ENCODE results near the gene CSMD2. TPM values are rescaled to one million over a fixed set of nuclear protein-coding genes. Genes with fewer than 3 reads are reported as not detected.

Gene CSMD2
- polyA plus RNA-seq, 1 experiment: 1.8 TPM

DNA sequence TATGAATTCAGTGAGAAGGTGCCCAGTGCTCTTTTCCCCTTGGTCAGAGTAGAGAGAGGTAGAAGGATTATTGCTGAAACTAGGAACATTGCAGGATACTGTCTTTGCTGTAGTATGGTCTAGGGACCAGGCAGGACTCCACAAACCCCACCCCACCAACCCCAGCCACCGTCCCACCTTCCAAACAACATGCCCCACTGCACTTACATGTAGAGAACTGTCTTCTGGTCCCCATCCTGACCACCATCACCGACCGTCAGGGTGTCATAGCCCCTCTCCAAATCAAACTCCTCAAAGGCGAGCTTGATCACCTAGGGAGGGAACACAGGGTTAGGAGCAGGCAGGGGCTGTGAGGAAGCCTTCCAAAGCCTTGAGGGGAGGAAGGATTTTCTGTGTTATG, 372.8 kb downstream of the CSMD2 start:
- ChIA-PET POLR2A (no interaction called here), CTCF (no interaction called here)
- TF ChIP-seq, protein P1, sequence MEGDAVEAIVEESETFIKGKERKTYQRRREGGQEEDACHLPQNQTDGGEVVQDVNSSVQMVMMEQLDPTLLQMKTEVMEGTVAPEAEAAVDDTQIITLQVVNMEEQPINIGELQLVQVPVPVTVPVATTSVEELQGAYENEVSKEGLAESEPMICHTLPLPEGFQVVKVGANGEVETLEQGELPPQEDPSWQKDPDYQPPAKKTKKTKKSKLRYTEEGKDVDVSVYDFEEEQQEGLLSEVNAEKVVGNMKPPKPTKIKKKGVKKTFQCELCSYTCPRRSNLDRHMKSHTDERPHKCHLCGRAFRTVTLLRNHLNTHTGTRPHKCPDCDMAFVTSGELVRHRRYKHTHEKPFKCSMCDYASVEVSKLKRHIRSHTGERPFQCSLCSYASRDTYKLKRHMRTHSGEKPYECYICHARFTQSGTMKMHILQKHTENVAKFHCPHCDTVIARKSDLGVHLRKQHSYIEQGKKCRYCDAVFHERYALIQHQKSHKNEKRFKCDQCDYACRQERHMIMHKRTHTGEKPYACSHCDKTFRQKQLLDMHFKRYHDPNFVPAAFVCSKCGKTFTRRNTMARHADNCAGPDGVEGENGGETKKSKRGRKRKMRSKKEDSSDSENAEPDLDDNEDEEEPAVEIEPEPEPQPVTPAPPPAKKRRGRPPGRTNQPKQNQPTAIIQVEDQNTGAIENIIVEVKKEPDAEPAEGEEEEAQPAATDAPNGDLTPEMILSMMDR (IDR thresholded peaks at IDR 0.05; ENCODE audit: insufficient read depth, low read depth, low read length): no peak
- DNase-seq (ENCODE audit: low read depth): no peak
- Histone ChIP-seq H3K27me3 (ENCODE audit: control insufficient read depth, insufficient read depth, low read length) (no peaks in the 10 kb centered on the region), H3K36me3 (ENCODE audit: control insufficient read depth, insufficient read depth, low read length) (no peaks in the 10 kb centered on the region), H3K4me3 (ENCODE audit: low read depth, low read length) (no peak overlapping the region)

DNA sequence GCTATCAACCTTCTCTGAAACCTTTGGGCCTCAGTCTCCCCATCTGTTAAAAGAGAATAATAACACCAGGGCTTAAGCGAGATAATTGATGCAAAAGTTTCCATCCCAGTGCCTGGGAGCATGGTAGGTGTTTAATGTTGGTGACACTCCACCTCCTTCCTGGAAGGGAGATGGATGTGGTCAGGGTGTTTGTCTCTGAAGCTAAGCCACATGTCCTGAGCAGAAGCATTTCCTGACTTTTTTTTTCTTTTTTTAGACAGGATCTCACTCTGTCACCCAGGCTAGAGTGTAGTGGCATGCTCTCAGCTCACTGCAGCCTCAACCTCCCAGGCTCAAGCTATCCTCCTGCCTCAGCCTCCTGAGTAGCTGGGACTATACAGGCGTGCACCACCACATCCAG, 373.8 kb downstream of the CSMD2 start:
- POLR2A ChIA-PET: no interaction called here
- no peak for DNase-seq (ENCODE audit: low read depth)
- TF ChIP-seq, protein P1 (IDR thresholded peaks at IDR 0.05; ENCODE audit: insufficient read depth, low read depth, low read length): no peak
- Histone ChIP-seq H3K27me3 (ENCODE audit: control insufficient read depth, insufficient read depth, low read length) (no peaks in the 10 kb centered on the region), H3K36me3 (ENCODE audit: control insufficient read depth, insufficient read depth, low read length) (no peaks in the 10 kb centered on the region), H3K4me3 (ENCODE audit: low read depth, low read length) (no peak overlapping the region)
- CTCF ChIA-PET: no interaction called here

DNA sequence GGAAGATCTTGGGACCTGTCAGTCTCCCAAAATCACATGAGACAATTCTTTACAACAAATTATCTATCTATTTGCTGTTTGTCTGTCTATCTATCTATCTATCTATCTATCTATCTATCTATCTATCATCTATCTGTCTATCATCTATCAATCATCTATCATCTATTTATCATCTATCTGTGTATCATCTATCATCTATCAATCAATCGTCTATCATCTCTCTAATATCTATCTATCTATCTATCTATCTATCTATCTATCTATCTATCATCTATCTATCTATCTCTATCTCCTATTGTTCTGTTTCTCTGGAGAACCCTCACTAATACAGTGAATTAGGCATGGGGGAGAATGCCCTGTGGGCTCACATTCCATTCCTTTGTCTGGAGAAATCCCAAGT, 374.5 kb downstream of the CSMD2 start:
- Histone ChIP-seq H3K4me3 (ENCODE audit: low read depth, low read length) (no peak overlapping the region), H3K36me3 (ENCODE audit: control insufficient read depth, insufficient read depth, low read length) (no peaks in the 10 kb centered on the region), H3K27me3 (ENCODE audit: control insufficient read depth, insufficient read depth, low read length) (no peaks in the 10 kb centered on the region)
- TF ChIP-seq, protein P1 (IDR thresholded peaks at IDR 0.05; ENCODE audit: insufficient read depth, low read depth, low read length): no peak
- ChIA-PET CTCF (no interaction called here), POLR2A (no interaction called here)
- no peak for DNase-seq (ENCODE audit: low read depth)

DNA sequence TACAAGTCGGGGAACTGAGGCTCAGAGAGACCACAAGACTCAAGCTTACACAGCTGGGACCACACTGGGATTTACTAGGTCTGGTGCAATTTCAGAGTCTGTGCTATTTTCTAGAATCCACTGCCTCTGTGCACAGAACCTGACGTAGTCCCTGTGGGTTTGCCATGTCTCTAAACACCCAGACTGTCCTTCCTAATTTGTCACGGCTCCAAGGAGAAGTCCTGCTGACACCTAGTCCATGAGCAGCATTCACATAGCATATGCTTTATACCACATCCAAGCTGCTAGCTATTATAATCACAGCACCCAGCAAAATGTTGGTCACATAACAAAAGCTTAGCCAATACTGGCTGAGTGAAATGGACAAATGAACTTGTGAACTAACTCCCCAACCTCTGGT, 380.2 kb downstream of the CSMD2 start:
- Histone ChIP-seq H3K27me3 (ENCODE audit: control insufficient read depth, insufficient read depth, low read length) (no peaks in the 10 kb centered on the region), H3K36me3 (ENCODE audit: control insufficient read depth, insufficient read depth, low read length) (no peaks in the 10 kb centered on the region), H3K4me3 (ENCODE audit: low read depth, low read length) (no peak overlapping the region)
- TF ChIP-seq, protein P1 (IDR thresholded peaks at IDR 0.05; ENCODE audit: insufficient read depth, low read depth, low read length): no peak
- ChIA-PET POLR2A (no interaction called here), CTCF (interaction anchor here (1.4 to 1.7 kb wide), 2 partner anchors 229 to 379 kb away, joined by 3 to 5 read pairs; no protein-coding TSS in a partner anchor)
- DNase-seq (ENCODE audit: low read depth): no peak

DNA sequence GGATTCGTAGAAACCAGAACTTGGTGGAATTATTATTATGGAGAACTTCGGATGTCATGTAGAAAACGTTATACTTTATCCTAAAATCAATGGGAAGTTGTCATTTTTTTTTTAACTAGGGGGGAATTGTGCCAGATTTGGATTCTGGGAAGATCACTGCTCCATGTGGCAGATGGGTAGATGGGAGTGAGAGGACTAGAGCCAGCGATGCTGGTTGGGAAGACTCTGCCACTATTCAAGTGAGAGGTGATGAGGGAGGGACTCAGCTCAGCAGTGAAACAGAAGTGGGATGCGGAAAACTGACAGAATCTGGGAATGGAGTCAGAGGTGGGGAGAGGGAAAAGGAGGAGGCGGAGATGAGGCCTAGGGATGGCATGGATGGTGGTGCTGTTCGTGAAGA, 382.3 kb downstream of the CSMD2 start:
- TF ChIP-seq, protein P1 (IDR thresholded peaks at IDR 0.05; ENCODE audit: insufficient read depth, low read depth, low read length): no peak
- H3K36me3 ChIP-seq (ENCODE audit: control insufficient read depth, insufficient read depth, low read length): no peaks in the 10 kb centered on the region
- H3K27me3 ChIP-seq (ENCODE audit: control insufficient read depth, insufficient read depth, low read length): no peaks in the 10 kb centered on the region
- ChIA-PET POLR2A (no interaction called here), CTCF (no interaction called here)
- DNase-seq (ENCODE audit: low read depth): no peak
- no peak overlapping the region for H3K4me3 ChIP-seq (ENCODE audit: low read depth, low read length)

All from BJ (cell line).